ENCODE measurements around the gene CA9. TPM values are rescaled to one million over a fixed set of nuclear protein-coding genes. Genes with fewer than 3 reads are reported as not detected.

Gene CA9
- total and polyA plus RNA-seq, 3 experiments from 2014 or later: 0.75 TPM; not detected in 2

- Histone ChIP-seq H3K27ac (ENCODE audit: low read depth, low read length) (no peak overlapping the region), H3K27me3 (ENCODE audit: insufficient read depth, low read length, poor library complexity, severe bottlenecking) (no peaks in the 10 kb centered on the region), H3K9me3 (ENCODE audit: low read length) (no peaks in the 10 kb centered on the region), H3K4me3 (ENCODE audit: low read length) (no peak overlapping the region), H3K4me1 (ENCODE audit: insufficient read depth, low read length) (peaks cover 40% of the 10 kb centered on the region), H3K36me3 (ENCODE audit: insufficient read depth, low read length) (no peaks in the 10 kb centered on the region)
- ChIA-PET POLR2A (interaction anchor here (2.1 kb wide), 1 partner anchor 66 kb away, joined by 6 read pairs; the partner anchor contains the start of genes CREB3 and TLN1), CTCF (interaction anchor here (1.6 to 8.6 kb wide), 8 partner anchors 8 to 62 kb away, joined by 3 to 82 read pairs (median 10); partner anchors contain the start of genes CCDC107 and RMRP)
- Mint-ChIP-seq H3K9me3 (no peaks in the 10 kb centered on the region), H3K36me3 (peaks cover 2 to 6% (median 5%) of the 10 kb centered on the region in 3 donors), H3K27me3 (peaks cover 0 to 2% of the 10 kb centered on the region in 2 donors), H3K27ac (peak overlapping the region in 5 of 8 donors; percentile 10 to 78 (median 45)), H3K4me1 (peaks cover 41 to 56% (median 52%) of the 10 kb centered on the region in 3 donors), H3K4me3 (peak overlapping the region in 6 of 7 donors; percentile 16 to 91 (median 68))
- DNase-seq: no peak
Measured at GRCh38 chr9:35666045-35666444, 7.7 kb upstream of the CA9 start.

GRCh38 chr9:35666549-35666948 is 7.2 kb upstream of the CA9 start:
- Mint-ChIP-seq H3K27ac (peak overlapping the region in 4 of 8 donors; percentile 10 to 78 (median 22)), H3K4me1 (peaks cover 37 to 51% (median 46%) of the 10 kb centered on the region in 3 donors)

GRCh38 chr9:35667939-35668338 is 5.8 kb upstream of the CA9 start:
- Histone ChIP-seq H3K27ac (ENCODE audit: low read depth, low read length) (no peak overlapping the region), H3K4me3 (ENCODE audit: low read length) (no peak overlapping the region), H3K9me3 (ENCODE audit: low read length) (no peaks in the 10 kb centered on the region), H3K4me1 (ENCODE audit: insufficient read depth, low read length) (peaks cover 21% of the 10 kb centered on the region), H3K36me3 (ENCODE audit: insufficient read depth, low read length) (no peaks in the 10 kb centered on the region), H3K27me3 (ENCODE audit: insufficient read depth, low read length, poor library complexity, severe bottlenecking) (no peaks in the 10 kb centered on the region)
- no peak for DNase-seq
- ChIA-PET CTCF (interaction anchor here (2.8 to 8.6 kb wide), 2 partner anchors 10 to 27 kb away, joined by 11 to 82 read pairs; partner anchors contain the start of genes CCDC107 and RMRP), POLR2A (no interaction called here)
- H3K4me1 Mint-ChIP-seq: peaks cover 23 to 37% (median 33%) of the 10 kb centered on the region in 3 donors
- H3K9me3 Mint-ChIP-seq: no peaks in the 10 kb centered on the region
- peak overlapping the region in 1 of 7 donors; percentile 12 for H3K4me3 Mint-ChIP-seq
- peaks cover 0 to 2% of the 10 kb centered on the region in 2 donors for H3K27me3 Mint-ChIP-seq
- no peak overlapping the region for H3K27ac Mint-ChIP-seq
- H3K36me3 Mint-ChIP-seq: no peaks in the 10 kb centered on the region

More at GRCh38 chr9:35666549-35666948, 7.2 kb upstream of the CA9 start:
- POLR2A ChIA-PET: no interaction called here
- Mint-ChIP-seq H3K4me3 (peak overlapping the region in 3 of 7 donors; percentile 6 to 29 (median 28)), H3K27me3 (peaks cover 0 to 2% of the 10 kb centered on the region in 2 donors), H3K9me3 (no peaks in the 10 kb centered on the region), H3K36me3 (peaks cover 2 to 4% (median 3%) of the 10 kb centered on the region in 3 donors)
- no peak for DNase-seq
- Histone ChIP-seq H3K9me3 (ENCODE audit: low read length) (no peaks in the 10 kb centered on the region), H3K27ac (ENCODE audit: low read depth, low read length) (no peak overlapping the region), H3K36me3 (ENCODE audit: insufficient read depth, low read length) (no peaks in the 10 kb centered on the region), H3K4me1 (ENCODE audit: insufficient read depth, low read length) (peaks cover 35% of the 10 kb centered on the region), H3K4me3 (ENCODE audit: low read length) (no peak overlapping the region), H3K27me3 (ENCODE audit: insufficient read depth, low read length, poor library complexity, severe bottlenecking) (no peaks in the 10 kb centered on the region)
- CTCF ChIA-PET: interaction anchor here (1.6 to 8.6 kb wide), 5 partner anchors 9 to 58 kb away, joined by 3 to 82 read pairs (median 11); partner anchors contain the start of genes CCDC107 and RMRP

GRCh38 chr9:35669331-35670145 is 4.2 kb upstream of the CA9 start:
- Histone ChIP-seq H3K27me3 (ENCODE audit: insufficient read depth, low read length, poor library complexity, severe bottlenecking) (no peaks in the 10 kb centered on the region), H3K9me3 (ENCODE audit: low read length) (no peaks in the 10 kb centered on the region), H3K36me3 (ENCODE audit: insufficient read depth, low read length) (no peaks in the 10 kb centered on the region), H3K4me3 (ENCODE audit: low read length) (no peak overlapping the region), H3K4me1 (ENCODE audit: insufficient read depth, low read length) (peaks cover 13% of the 10 kb centered on the region), H3K27ac (ENCODE audit: low read depth, low read length) (no peak overlapping the region)
- H3K27ac Mint-ChIP-seq: peak overlapping the region in 1 of 8 donors; percentile 6
- H3K4me1 Mint-ChIP-seq: peaks cover 14 to 23% (median 21%) of the 10 kb centered on the region in 3 donors
- H3K9me3 Mint-ChIP-seq: no peaks in the 10 kb centered on the region
- no peak for DNase-seq
- H3K27me3 Mint-ChIP-seq: peaks cover 0 to 2% of the 10 kb centered on the region in 2 donors
- ChIA-PET CTCF (interaction anchor here (0.7 to 3.3 kb wide), 4 partner anchors 11 to 26 kb away, joined by 3 to 12 read pairs (median 5); partner anchors contain the start of genes CCDC107 and RMRP), POLR2A (no interaction called here)
- H3K36me3 Mint-ChIP-seq: no peaks in the 10 kb centered on the region
- no peak overlapping the region for H3K4me3 Mint-ChIP-seq

- H3K9me3 ChIP-seq (ENCODE audit: low read length): no peaks in the 10 kb centered on the region
- no peaks in the 10 kb centered on the region for H3K9me3 Mint-ChIP-seq
- no peaks in the 10 kb centered on the region for H3K4me1 ChIP-seq (ENCODE audit: insufficient read depth, low read length)
- H3K36me3 ChIP-seq (ENCODE audit: insufficient read depth, low read length): no peaks in the 10 kb centered on the region
- ChIA-PET POLR2A (no interaction called here), CTCF (no interaction called here)
- H3K27ac Mint-ChIP-seq: no peak overlapping the region
- H3K4me3 Mint-ChIP-seq: no peak overlapping the region
- no peak overlapping the region for H3K4me3 ChIP-seq (ENCODE audit: low read length)
- no peaks in the 10 kb centered on the region for H3K27me3 ChIP-seq (ENCODE audit: insufficient read depth, low read length, poor library complexity, severe bottlenecking)
- no peaks in the 10 kb centered on the region for H3K36me3 Mint-ChIP-seq
- DNase-seq: no peak
- peaks cover 11 to 13% of the 10 kb centered on the region in 2 donors for H3K27me3 Mint-ChIP-seq
- H3K27ac ChIP-seq (ENCODE audit: low read depth, low read length): no peak overlapping the region
- peaks cover 11 to 20% (median 20%) of the 10 kb centered on the region in 3 donors for H3K4me1 Mint-ChIP-seq
Measured at GRCh38 chr9:35674025-35674361, 265 bp downstream of the CA9 start.

GRCh38 chr9:35675204-35675603 is 1.5 kb downstream of the CA9 start:
- Mint-ChIP-seq H3K27me3 (peaks cover 11 to 13% of the 10 kb centered on the region in 2 donors), H3K9me3 (no peaks in the 10 kb centered on the region), H3K27ac (peak overlapping the region in 1 of 8 donors; percentile 33), H3K4me3 (peak overlapping the region in 6 of 7 donors; percentile 71 to 87 (median 73)), H3K4me1 (peaks cover 11 to 20% (median 20%) of the 10 kb centered on the region in 3 donors), H3K36me3 (no peaks in the 10 kb centered on the region)
- no peak overlapping the region for H3K4me3 ChIP-seq (ENCODE audit: low read length)
- H3K9me3 ChIP-seq (ENCODE audit: low read length): no peaks in the 10 kb centered on the region
- POLR2A ChIA-PET: interaction anchor here (0.9 kb wide), 1 partner anchor 17 kb away, joined by 3 read pairs; the partner anchor contains the start of genes CCDC107 and RMRP
- CTCF ChIA-PET: interaction anchor here (1.3 to 4.3 kb wide), 4 partner anchors 10 to 29 kb away, joined by 5 to 20 read pairs (median 10); partner anchors contain the start of genes ARHGEF39, CCDC107 and RMRP
- no peak overlapping the region for H3K27ac ChIP-seq (ENCODE audit: low read depth, low read length)
- no peaks in the 10 kb centered on the region for H3K4me1 ChIP-seq (ENCODE audit: insufficient read depth, low read length)
- no peak for DNase-seq
- no peaks in the 10 kb centered on the region for H3K36me3 ChIP-seq (ENCODE audit: insufficient read depth, low read length)
- no peaks in the 10 kb centered on the region for H3K27me3 ChIP-seq (ENCODE audit: insufficient read depth, low read length, poor library complexity, severe bottlenecking)

- CTCF ChIA-PET: interaction anchor here (1.3 to 4.3 kb wide), 4 partner anchors 11 to 29 kb away, joined by 5 to 20 read pairs (median 10); partner anchors contain the start of genes ARHGEF39, CCDC107 and RMRP
- POLR2A ChIA-PET: interaction anchor here (0.9 kb wide), 1 partner anchor 18 kb away, joined by 3 read pairs; the partner anchor contains the start of genes CCDC107 and RMRP
- no peaks in the 10 kb centered on the region for H3K9me3 ChIP-seq (ENCODE audit: low read length)
- Mint-ChIP-seq H3K27ac (peak overlapping the region in 1 of 8 donors; percentile 80), H3K4me1 (peaks cover 11 to 20% (median 20%) of the 10 kb centered on the region in 3 donors), H3K36me3 (no peaks in the 10 kb centered on the region), H3K27me3 (peaks cover 11 to 13% of the 10 kb centered on the region in 2 donors), H3K4me3 (peak overlapping the region in 6 of 7 donors; percentile 71 to 87 (median 79)), H3K9me3 (no peaks in the 10 kb centered on the region)
- H3K27me3 ChIP-seq (ENCODE audit: insufficient read depth, low read length, poor library complexity, severe bottlenecking): no peaks in the 10 kb centered on the region
- no peaks in the 10 kb centered on the region for H3K36me3 ChIP-seq (ENCODE audit: insufficient read depth, low read length)
- DNase-seq: peak in 4 of 5 donors; percentile 25 to 69 (median 33)
- no peaks in the 10 kb centered on the region for H3K4me1 ChIP-seq (ENCODE audit: insufficient read depth, low read length)
- no peak overlapping the region for H3K4me3 ChIP-seq (ENCODE audit: low read length)
- no peak overlapping the region for H3K27ac ChIP-seq (ENCODE audit: low read depth, low read length)
Measured at GRCh38 chr9:35675732-35676392, 2.1 kb downstream of the CA9 start.
